ENCODE measurements around the gene CNOT4. TPM values are rescaled to one million over a fixed set of nuclear protein-coding genes. Genes with fewer than 3 reads are reported as not detected.

CNOT4 gene
- total RNA-seq, 1 experiment from 2014 or later, result 16.6 TPM

DNA sequence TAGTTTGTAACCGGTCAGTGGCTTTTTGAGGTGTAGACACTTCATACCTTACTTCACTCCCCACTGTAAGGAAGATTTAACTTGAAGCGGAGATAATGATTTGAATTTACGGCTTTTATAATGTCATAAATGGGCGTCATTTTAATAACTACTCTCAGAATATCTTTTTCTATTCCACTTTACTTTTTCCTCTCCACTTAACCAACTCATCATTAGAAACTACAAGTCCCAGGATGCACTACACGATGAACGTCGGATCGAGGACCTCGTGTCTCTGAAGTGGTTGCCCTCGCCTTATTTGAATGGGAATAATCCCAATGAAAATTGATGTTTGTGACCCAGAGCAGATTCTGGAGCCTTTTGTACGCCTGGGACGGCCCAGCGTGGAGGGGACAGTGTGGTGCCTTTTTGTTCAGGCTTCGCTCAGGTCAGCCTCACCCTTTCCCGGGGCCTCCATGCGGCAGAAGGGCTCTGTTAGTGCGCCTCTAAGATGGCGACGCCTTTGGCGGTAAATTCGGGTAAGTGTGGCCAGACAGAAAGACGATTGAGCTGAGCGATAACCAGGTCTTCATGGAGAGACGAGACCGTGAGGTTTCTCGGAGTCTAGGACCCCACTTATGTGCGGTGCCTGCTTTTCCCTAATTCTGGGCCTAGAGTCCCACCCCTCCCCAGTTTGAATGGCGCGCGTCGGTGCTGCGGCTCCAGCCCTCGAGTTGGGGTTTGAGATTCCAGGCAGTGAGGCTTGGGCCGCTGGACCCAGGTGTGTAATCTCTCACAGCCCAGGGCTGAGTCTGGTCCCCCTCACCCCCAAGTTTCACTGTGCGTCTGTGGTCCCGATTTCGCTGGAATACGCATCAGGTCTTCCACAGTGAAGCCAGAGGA lies 47.8 kb upstream of the CNOT4 start, which contains the start of gene NUP205:
Gene NUP205, plus strand, starts transcription at position 463 of the 882 bp plus-strand sequence. Its CDS starts 28 bp downstream, at position 491.
- Histone ChIP-seq H3K9me3 (ENCODE audit: control insufficient read depth in 1 of 2, insufficient read depth in 1 of 2, low read depth in 1 of 2, low read length in 2 of 2) (no peaks in the 10 kb centered on the region), H3K79me2 (ENCODE audit: insufficient read depth, low read length) (peaks cover 49% of the 10 kb centered on the region), H4K20me1 (ENCODE audit: insufficient read depth) (no peaks in the 10 kb centered on the region), H3K4me2 (ENCODE audit: low read length) (peak within 1 kb of the TSS; percentile 83), H3K9ac (ENCODE audit: low read length) (peak within 1 kb of the TSS; percentile 97), H3K4me1 (ENCODE audit: control insufficient read depth in 1 of 2, insufficient read depth in 2 of 2, low read length in 2 of 2) (peaks cover 4 to 8% of the 10 kb centered on the region in 2 experiments; a peak in 3 of 4 replicates), H3K27ac (ENCODE audit: low read depth, low read length) (peak within 1 kb of the TSS; percentile 89), H2AFZ (ENCODE audit: low read depth, low read length, poor library complexity, severe bottlenecking) (peak within 1 kb of the TSS; percentile 97), H3K36me3 (ENCODE audit: control insufficient read depth in 1 of 2, insufficient read depth in 2 of 2, low read length in 2 of 2) (peaks cover 0 to 6% of the 10 kb centered on the region in 2 experiments; a peak in 1 of 4 replicates), H3K27me3 (ENCODE audit: insufficient read depth, low read length) (no peaks in the 10 kb centered on the region), H3K4me3 (replicated peaks in 1 of 2; ENCODE audit: low read depth in 1 of 2, low read length in 2 of 2) (peak within 1 kb of the TSS; percentile 87 to 89), H3K9me2 (ENCODE audit: insufficient read depth) (no peaks in the 10 kb centered on the region)
- RAD21 ChIA-PET (ENCODE audit: low non-redundant PET in 1 of 2, low total read pairs in 2 of 2, uncharacterized antibody in 2 of 2, unreplicated experiment in 2 of 2), result no interaction called here
- DNase-seq (ENCODE audit: low read depth, low spot score) (peak; percentile 84), ATAC-seq (peak; percentile 86)
- POLR2A ChIA-PET, result no interaction called here
- BruUV-seq (replicated peaks), result TSS peak; percentile 98
- TF ChIP-seq TCF7L2 (IDR thresholded peaks at IDR 0.05; ENCODE audit: borderline replicate concordance, extremely low read depth, insufficient read depth, insufficient read length), result peak; percentile 52
- TF ChIP-seq SIN3A (IDR thresholded peaks at IDR 0.05; ENCODE audit: low read depth), result peak; percentile 69
- TF ChIP-seq, protein P1, sequence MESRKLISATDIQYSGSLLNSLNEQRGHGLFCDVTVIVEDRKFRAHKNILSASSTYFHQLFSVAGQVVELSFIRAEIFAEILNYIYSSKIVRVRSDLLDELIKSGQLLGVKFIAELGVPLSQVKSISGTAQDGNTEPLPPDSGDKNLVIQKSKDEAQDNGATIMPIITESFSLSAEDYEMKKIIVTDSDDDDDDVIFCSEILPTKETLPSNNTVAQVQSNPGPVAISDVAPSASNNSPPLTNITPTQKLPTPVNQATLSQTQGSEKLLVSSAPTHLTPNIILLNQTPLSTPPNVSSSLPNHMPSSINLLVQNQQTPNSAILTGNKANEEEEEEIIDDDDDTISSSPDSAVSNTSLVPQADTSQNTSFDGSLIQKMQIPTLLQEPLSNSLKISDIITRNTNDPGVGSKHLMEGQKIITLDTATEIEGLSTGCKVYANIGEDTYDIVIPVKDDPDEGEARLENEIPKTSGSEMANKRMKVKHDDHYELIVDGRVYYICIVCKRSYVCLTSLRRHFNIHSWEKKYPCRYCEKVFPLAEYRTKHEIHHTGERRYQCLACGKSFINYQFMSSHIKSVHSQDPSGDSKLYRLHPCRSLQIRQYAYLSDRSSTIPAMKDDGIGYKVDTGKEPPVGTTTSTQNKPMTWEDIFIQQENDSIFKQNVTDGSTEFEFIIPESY (IDR thresholded peaks at IDR 0.05; ENCODE audit: extremely low read depth, insufficient replicate concordance, low read length), result peak; percentile 29
- TF ChIP-seq POLR2A (IDR thresholded peaks at IDR 0.05; ENCODE audit: borderline replicate concordance, extremely low read depth, insufficient read depth, insufficient read length), result peak; percentile 66
- no peak for TF ChIP-seq RAD21 (IDR thresholded peaks at IDR 0.05; ENCODE audit: low read depth)
- TF ChIP-seq, protein P2, sequence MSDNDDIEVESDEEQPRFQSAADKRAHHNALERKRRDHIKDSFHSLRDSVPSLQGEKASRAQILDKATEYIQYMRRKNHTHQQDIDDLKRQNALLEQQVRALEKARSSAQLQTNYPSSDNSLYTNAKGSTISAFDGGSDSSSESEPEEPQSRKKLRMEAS (IDR thresholded peaks at IDR 0.05), result peak; percentile 96
- TF ChIP-seq POLR2AphosphoS5 (IDR thresholded peaks at IDR 0.05; ENCODE audit: low read depth, low read length), result peak; percentile 93
- no peak for TF ChIP-seq FOSL1 (IDR thresholded peaks at IDR 0.05; ENCODE audit: low read depth)
- peak; percentile 75; the same call in 1 of the 2 replicates for TF ChIP-seq ZFX (IDR thresholded peaks at IDR 0.05)
- no peak for TF ChIP-seq ELF1 (IDR thresholded peaks at IDR 0.05; ENCODE audit: borderline replicate concordance, low read depth)
- TF ChIP-seq EZH2 (IDR thresholded peaks at IDR 0.05), result no peak
- peak; percentile 46; the same call in 1 of the 2 replicates for TF ChIP-seq SP1 (IDR thresholded peaks at IDR 0.05; ENCODE audit: low read depth)
- TF ChIP-seq JUND (IDR thresholded peaks at IDR 0.05), result no peak
- TF ChIP-seq CBX3 (IDR thresholded peaks at IDR 0.05; ENCODE audit: low read depth), result peak; percentile 47
- TF ChIP-seq YY1 (IDR thresholded peaks at IDR 0.05; ENCODE audit: extremely low read depth, insufficient replicate concordance, low read depth, low read length), result peak; percentile 95
- CTCF ChIA-PET, result no interaction called here
- intact Hi-C loops (cut with micrococcal nuclease), result loop anchor here (1.0 to 5.0 kb wide), 2 partner anchors 47 to 285 kb away; partner anchors contain the start of gene CNOT4
